Glomerular visceral epithelial cell (primary cell): ENCODE data around the gene NOL6.
A peak's percentile ranks its signal among the peaks of the same experiment; 100 is the strongest.
"Not testable (repeated sequence)": the region's sequence is repeated elsewhere in the genome, so short reads cannot be mapped to it uniquely, and the experiment has no call there.

ENCODE experiments used
- DNase-seq: peaks from one replicate; pipeline ENCODE4 v3.0.0-alpha.2; 2016; ENCODE audit errors: extremely low spot score

The NOL6 gene, protein sequence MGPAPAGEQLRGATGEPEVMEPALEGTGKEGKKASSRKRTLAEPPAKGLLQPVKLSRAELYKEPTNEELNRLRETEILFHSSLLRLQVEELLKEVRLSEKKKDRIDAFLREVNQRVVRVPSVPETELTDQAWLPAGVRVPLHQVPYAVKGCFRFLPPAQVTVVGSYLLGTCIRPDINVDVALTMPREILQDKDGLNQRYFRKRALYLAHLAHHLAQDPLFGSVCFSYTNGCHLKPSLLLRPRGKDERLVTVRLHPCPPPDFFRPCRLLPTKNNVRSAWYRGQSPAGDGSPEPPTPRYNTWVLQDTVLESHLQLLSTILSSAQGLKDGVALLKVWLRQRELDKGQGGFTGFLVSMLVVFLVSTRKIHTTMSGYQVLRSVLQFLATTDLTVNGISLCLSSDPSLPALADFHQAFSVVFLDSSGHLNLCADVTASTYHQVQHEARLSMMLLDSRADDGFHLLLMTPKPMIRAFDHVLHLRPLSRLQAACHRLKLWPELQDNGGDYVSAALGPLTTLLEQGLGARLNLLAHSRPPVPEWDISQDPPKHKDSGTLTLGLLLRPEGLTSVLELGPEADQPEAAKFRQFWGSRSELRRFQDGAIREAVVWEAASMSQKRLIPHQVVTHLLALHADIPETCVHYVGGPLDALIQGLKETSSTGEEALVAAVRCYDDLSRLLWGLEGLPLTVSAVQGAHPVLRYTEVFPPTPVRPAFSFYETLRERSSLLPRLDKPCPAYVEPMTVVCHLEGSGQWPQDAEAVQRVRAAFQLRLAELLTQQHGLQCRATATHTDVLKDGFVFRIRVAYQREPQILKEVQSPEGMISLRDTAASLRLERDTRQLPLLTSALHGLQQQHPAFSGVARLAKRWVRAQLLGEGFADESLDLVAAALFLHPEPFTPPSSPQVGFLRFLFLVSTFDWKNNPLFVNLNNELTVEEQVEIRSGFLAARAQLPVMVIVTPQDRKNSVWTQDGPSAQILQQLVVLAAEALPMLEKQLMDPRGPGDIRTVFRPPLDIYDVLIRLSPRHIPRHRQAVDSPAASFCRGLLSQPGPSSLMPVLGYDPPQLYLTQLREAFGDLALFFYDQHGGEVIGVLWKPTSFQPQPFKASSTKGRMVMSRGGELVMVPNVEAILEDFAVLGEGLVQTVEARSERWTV

DNA sequence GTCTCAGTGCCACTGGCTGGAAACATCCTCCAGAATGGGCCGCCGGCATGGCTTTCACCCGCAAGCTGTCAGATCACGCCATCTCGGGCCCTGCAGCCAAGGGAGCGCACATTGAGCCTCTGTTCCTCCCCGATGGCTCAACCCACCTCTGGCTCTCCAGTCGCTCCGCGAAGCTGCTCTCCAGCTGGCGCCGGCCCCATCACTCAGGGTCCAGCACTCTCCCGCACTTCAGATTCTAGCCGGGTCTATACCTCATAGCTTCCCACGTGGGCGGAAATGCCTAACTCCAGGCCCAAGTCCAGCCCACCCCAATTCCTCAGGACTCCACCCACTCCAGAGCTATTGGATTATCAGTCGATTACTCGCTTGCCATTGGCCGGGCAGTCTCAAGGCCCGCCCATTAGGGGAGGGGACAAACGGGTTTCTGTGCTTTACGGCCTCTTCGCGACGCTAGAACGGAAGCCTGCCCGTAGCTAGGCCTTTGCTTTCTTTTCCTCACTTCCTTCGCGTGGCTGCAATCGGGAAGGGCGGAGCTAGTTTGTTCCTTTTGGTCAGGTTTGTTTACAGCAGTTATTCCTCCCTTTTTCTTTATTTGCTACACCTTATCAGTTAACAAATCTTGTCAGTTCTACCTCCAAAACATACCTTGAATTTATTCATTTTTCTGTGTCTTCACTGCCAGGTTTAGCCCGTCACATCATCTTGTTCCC is at the start of gene NOL6:
NOL6 (minus strand) TSS at position 282 of the 710 bp plus-strand sequence; CDS start at position 200, 82 bp downstream.
- peak; percentile 99 for DNase-seq

DNA sequence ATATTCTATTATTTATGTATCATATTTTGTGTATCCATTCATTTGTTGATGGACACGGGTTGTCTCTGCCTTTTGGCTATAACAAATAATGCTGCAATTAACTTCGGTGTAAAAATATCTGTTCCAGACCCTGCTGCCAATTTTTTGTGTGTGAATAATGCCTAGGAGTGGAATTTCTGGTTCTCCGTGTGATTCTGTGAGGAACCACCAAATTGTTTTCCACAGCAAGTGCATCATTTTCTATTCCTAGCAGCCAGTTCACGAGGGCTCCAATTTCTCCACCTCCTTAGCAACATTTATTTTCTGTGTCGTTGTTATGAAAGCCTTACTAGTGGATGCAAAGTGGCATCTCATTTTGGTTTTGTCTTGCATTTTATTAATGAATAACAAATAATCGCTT is 48.1 kb upstream of the NOL6 start:
- not testable (repeated sequence) for DNase-seq

DNA sequence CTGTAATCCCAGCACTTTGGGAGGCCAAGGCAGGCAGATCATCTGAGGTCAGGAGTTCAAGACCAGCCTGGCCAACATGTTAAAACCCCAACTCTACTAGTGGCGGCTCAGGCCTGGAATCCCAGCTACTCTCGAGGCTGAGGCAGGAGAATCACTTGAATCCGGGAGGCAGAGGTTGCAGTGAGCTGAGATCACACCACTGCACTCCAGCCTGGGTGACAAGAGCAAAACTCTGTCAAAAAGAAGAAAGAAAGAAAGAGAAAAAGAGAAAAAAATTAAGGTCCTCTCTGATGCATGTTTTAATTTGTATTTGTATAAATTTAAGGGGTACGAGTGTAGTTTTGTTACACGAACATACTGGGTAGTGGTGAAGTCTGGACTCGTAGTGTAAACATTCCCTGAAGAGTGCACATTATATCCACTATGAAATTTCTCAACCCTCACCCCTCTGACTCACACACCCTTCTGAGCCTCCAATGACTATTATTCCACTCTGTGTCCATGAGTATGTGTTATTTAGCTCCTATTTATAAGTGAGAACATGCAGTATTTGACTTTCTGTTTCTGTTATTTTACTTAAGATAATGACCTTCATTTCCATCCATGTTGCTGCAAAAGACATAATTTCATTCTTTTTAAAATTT is 44.3 kb upstream of the NOL6 start:
- DNase-seq: peak; percentile 28

DNA sequence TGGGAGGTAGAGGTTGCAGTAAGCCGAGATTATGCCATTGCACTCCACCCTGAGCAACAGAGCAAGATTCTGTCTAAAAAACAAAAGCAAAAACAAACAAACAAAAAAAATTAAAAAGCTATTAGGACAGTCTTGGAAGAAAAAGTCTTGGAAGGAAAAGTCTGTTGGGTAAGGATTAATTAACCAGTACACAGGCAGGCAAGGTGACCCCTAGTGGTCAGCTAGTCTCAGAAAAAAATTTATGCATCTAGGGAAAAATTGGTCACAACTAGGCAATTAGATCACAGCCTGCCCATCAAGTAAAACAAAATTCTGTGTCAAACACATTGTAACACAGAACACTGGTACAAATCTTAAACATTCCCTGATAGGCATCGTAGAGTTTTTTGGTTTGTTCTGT is 43.6 kb upstream of the NOL6 start:
- peak; percentile 51 for DNase-seq

DNA sequence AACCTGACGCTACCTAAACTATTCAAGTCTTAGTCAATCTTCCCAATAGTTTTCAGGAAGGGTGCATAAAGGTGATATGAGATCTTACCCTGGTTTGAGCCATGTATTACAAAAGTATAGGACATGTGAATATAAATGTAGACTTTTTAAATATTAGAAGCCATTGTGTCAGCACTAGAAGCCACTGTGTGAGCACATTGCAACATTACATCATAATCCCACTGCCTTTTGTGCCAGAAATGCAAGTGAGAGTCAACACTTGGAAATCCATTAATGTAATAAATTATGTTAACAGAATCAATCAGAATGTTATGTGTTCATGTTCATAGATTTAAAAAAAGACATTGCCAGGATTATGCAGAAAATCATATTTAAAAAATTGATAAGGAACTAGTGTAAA is 42.7 kb upstream of the NOL6 start:
- DNase-seq: not testable (repeated sequence)

DNA sequence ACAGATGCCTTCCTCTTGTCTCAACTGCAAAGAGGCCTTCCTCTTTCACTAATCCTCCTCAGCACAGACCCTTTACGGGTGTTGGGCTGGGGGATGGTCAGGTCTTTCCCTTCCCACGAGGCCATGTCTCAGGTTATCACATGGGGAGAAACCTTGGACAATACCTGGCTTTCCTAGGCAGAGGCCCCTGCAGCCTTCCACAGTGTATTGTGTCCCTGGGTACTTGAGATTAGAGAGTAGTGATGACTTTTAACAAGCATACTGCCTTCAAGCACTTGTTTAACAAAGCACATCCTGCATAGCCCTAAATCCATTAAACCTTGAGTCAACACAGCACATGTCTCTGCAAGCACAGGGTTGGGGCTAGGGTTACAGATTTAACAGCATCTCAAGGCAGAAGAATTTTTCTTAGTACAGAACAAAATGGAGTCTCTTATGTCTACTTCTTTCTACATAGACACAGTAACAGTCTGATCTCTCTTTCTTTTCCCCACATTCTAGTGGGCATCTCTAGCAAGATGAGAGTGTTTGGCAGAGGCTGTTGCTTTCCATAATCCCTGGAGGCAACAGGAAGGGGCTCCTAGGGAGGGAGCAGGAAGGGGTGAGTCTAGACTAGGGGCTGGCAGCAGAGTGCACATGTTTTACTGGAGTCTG is 41.7 kb upstream of the NOL6 start:
- DNase-seq: not testable (repeated sequence)

DNA sequence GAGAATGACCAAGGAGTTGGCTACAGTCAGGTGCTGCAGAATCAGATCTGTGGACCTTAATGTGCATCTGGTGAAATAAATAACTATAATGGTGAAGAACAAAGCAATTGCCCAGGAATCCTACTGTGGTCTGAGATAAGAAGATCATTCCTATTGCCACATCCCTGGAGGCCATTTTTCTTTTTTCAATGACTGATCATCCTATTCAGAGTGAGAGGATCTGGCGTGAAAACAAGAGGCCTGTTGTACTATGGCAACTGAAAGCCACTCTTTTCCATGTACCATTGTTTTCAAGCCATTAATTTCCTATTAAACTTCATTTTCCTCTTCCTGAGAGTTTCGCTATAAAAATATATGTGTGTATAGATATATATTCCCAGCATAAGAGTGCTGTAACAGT is 38.8 kb upstream of the NOL6 start:
- DNase-seq: not testable (repeated sequence)

DNA sequence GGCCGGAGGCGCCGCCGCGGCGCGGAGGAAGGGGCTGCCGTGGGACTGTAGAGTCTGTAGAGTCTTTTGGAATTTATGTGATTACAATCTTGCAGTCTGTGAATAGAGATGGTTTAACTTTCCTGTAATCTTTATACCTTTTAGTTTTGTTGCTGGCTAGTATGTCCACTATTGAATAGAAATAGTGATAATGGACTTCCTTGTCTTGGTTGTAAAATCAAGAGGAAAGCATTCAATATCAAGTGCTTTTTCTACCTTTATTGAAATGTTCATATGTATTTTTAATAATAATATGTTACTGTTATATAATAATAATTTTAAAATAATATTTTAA is 37.4 kb upstream of the NOL6 start:
- DNase-seq: not testable (repeated sequence)

DNA sequence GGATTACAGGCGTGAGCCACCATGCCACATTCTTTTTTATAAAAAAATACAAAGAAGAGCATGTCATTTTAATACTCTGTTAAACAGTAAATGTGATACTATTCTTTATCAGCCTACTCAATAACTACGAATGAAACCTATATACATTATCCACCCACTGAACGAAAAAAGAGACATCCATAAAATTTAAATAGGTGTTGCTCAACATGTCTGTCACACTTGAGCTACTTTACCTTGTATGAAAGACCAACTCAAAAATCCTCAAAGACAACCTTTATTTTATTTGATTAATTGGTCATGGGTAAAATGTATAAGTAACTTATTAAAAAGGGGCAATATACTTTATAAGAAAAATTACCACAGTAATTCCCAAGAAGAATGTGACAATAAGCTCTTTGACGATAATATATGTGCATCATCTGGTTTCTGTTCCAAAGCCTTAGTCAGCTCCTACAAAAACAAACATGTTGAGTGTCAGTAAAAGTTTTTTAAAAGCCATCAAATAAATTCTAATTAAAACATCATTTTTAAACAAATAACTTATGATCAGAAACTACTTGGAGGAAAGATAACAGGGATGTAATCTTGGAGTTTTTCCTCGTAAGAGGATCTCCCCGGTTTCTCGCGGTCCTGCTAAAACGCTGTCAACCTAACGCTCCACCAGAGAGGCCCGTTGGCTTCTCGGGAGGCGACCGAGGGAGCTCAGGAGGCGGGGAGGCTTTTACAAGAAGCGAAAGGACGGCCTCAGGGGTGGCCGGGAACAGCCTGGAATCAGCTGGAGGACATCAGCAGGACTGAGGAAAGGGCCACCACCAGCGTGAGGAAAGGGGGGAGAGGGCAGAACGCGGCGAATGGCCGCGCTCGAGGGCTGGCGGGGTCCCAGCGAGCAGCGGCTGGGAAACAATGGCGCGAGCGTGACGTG is 36.8 kb upstream of the NOL6 start:
- peak; percentile 62 for DNase-seq

DNA sequence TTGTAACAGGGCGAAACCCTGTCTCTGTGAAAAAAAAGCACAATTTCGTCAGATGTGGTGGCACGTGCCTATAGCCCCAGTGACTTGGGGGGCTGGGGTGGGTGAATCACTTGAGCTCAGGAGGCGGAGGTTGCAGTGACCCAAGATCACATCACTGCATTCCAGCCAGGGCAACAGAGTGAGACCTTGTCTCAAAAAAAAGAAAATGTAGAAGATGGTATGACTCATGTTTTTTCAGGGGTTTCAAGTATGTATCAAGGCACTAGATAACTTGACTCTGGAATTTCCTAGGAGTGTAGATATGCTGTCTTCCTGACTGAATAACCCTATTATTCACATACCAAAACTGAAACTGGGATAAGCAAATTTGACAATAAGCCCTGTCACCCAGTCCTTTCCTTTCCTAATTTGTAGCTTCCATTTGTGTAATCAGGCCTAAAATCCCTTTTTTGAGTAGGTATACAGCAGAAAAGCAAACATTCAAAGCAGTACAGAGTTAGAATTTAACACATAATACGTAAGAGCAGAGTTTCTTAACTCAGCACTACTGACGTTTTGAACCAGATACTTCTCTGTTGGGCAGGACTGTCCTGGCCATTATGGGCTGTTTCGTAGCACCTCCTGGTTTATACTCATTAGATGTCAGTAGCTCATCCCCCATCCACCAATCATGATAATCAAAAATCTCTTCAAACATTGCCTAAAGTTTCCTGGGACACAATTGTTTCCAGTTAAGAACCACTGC is 33.1 kb upstream of the NOL6 start:
- DNase-seq: peak; percentile 98

DNA sequence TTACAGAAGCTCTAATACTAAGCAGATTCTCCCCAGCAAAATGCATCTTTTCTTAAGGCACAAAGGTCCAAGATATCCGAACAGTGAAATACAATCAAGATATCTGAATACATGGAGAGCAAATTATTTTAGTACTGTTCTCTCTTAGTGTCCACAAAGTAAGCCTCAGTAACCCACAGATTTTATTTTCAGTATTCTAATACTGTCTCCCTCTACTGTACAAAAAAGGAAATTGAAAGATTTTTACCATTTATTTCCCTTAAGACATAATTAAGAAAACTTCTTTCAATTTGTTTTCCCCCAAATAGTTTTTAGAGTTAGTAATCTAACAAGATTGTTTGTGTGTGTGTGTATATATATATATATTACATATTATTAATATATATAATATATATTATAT is 24.7 kb upstream of the NOL6 start:
- no peak for DNase-seq

DNA sequence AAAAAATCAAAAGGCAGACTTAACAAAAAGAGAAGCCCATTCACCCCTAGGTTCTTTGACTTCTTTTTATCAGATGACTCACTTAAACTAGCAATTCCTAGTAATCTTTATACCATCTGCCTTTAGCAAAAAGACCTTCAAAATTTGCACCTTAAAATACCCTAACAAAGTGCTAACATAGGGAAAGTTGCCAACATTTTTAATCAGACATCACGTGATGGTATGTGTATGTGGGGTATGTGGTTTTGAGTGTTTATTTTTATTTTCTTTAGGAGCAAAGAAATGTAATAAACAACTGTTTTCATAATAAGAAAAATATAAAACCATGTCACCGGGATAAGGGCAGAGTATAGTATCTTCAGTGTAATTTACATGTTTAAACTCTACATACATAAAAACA is 20.1 kb upstream of the NOL6 start:
- DNase-seq: not testable (repeated sequence)

DNA sequence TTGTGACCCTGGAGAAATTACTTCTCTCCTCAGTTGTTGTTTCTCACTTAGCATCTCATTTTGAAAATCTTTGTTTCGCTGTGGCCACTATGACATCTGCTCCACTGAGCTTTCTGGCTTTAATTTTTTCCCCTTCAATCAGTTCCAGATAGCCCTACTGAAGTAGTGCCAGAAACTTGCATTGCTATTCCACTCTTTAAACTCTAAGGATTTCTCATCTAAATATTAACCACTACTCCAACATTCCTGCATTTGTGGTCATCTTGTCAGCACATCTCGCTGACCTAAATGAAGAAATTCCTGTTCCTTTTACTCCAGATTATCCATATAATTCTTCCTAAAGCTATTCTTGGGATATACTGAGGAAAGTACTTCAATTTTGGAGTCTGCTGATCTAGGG is 15.3 kb upstream of the NOL6 start:
- peak; percentile 52 for DNase-seq

DNA sequence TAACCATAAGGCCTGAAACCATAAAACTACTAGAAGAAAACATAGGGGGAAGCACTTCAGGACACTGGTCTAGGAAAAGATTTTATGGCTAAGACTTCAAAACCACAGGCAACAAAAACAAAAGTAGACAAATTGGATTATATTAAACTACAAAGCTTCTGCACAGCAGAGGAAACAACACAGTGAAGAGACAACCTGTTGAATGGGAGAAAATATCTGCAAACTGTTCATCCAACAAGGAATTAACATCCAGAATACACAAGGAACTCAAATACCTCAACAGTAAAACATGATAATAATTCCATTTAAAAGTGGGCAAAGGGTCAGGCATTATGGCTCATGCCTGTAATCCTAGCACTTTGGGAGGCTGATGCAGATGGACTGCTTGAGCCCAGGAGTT is 11.6 kb upstream of the NOL6 start:
- not testable (repeated sequence) for DNase-seq

DNA sequence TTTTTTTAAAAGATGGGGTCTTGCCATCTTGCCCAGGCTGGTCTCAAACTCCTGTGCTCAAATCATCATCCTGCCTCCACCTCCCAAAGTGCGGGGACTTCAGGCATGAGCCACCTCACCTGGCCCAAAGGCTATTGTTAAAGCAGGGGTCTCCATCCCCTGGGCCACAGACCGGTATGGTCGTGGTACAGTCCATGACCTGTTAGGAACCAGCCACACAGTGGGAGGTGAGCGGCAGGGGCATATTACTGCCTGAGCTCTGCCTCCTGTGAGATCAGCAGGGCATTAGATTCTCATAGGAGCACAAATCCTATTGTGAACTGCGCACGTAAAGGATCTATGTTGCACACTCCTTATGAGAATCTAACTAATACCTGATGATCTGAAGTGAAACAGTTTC is 7.3 kb upstream of the NOL6 start:
- no peak for DNase-seq

DNA sequence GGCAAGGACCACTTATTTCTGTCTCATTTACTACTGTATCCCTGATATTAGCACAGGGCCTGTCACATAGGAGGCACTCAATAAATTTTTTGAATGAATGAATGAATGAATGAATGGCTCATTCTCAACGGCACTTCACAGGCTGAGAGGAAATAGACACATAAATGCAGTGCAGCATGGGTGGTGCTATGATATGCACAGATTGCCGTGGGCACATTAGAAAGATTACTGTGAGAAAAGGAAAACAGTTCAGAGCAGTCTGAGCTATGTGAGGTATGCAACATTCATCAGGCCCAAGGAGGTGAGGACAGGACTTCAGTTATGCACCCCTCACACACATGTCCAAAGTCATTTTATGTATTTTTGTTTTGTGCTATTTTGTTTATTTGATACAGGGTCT is 6.4 kb upstream of the NOL6 start:
- DNase-seq: no peak

DNA sequence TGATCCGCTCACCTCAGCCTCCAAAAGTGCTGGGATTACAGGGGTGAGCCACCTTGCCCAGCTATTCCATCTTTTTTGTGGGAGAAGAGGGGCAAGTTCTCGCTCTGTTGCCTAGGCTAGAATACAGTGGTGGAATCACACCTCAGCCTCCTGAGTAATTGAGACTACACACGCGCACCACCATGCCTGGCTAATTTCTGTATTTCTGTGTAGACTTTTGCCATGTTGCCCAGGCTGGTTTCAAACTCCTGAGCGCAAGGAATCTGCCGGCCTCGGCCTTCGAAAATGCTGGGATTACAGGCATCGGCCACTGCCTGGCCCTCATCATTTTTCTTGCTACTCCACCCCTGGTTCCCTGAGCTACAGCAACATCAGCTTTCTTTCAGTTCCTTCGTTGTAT is 2.8 kb upstream of the NOL6 start:
- no peak for DNase-seq

DNA sequence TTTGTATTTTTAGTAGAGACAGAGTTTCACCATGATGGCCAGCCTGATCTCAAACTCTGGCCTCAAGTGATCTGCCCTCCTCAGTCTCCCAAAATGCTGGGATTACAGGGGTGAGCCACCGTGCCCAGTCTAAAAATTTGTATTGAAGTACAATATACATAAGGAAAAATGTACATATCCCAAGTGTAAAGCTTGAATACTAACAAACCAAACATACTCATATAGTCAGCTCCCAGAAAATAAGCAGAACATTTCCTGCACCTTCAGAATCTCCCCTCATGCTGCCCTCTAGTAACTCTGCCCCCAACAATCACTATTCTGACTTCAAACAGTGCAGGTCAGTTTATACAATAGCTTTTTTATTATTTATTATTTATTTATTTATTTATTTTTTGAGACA is 1.6 kb upstream of the NOL6 start:
- no peak for DNase-seq
